ENCODE results near the gene CHST15.

The CHST15 gene

GRCh38 chr10:124008681-124009080 lies 84.7 kb downstream of the CHST15 start:
- DNase-seq, result no peak

DNA sequence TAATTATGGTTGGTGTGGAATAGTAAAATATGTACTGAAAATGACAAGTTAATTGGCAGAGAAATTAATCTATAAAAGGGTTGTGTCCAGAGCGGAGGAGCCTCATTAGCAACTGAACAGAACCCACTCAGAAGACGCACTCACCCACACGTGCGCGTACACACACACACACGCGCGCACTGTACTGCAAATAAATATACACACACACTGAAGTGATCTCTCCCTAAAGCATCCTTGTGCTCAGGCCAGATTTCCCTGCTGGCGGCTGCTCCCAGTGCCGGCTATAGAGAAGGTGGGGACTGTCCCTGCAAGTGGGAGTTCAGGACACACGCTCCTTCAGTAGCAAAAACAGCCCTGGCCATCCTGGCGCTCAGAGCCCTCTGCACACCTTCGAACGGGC lies 85.2 kb downstream of the CHST15 start:
- no peak for DNase-seq

- no peak for DNase-seq
These were observed 85.6 kb downstream of the CHST15 start for GRCh38 chr10:124007773-124008145.

DNA sequence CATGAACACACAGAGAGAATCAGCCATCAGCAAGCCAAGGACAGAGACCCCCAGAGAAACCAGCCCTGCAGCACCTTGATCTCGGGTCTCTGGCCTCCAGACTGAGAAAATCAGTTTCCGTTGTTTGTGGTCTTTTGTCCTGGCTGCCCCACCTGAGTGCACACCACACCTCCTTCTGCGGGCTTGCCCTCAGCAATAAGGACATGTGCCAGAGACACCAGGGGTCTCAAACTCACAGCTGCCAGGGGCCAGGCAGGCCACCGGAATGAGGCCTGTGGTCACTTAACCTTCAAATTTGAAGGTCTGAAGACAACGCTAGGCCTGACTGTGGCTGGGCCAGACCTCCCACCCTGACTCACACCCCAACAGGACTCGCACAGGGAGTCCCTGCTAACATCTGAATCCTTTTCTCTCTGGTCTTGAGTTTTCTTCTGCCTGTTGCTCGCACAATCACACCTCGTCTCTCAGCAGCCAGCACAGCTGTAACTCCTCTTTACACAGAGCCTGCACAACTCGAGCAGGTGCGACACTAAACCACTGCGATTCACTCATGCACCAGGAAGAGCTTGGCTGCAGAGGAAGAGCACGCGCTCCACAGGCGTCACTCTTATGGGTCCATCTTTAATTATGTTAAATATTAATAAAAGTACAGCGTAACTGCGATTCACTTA lies 86.2 kb downstream of the CHST15 start:
- DNase-seq, result no peak

- DNase-seq, result no peak
These were observed 86.9 kb downstream of the CHST15 start for GRCh38 chr10:124006526-124006925.

GRCh38 chr10:124005991-124006392 lies 87.4 kb downstream of the CHST15 start:
- no peak for DNase-seq

GRCh38 chr10:124005091-124005490 lies 88.3 kb downstream of the CHST15 start:
- DNase-seq, result no peak

DNA sequence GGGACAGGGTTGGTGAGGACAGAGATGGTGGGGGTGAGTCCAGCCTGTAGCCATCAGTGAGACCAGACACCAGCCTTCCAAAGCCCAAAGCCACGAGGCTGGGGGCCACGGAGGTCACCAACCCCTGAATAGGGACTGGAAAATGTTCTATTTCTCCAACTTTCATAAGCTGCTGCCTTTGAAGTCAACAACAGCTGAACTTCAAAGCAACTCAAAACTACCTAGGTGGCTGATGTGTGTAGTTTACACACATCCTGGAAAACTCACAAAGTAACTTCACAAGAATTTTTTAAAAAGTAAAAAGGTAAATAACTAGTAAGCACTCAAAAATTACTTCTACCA lies 88.8 kb downstream of the CHST15 start:
- DNase-seq, result no peak

DNA sequence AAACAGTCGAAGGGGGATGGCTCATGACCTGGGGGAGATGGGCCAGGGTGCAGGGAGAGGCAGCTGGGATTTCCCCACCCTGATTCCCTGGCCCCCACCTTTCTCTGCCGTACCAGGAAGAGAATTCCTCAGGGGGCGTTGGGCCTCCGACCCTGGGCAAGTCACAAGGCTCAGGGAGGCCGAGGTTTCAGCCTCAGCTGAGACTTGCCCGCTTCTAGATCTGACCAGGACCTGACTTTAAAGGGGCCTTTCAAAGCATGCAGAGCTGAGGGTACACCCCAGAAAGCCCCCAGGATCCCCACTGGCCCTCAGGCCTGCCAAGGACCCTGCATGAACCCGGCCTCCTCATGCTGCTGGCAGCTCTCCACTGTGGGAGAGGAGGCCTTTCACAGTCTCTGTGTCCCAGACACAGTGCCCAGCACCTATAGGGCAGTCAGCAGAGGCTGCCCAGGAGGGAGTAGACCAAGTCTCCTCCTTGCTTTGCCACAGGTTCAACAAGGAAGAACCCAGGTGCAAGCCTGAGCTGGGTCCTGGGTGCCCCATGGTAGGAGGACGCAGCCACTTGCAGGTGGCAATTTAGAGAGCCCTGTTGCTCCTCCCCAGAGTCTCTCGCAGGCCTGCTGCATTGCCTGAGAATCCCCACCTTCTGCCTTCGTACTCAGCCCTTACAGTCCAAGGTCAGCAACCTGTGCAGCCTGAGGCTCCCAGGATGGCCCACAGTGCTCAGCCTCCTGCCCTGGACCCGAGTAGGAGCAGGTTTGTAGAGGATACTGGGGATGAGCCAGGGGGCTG lies 89.3 kb downstream of the CHST15 start:
- DNase-seq, result no peak

GRCh38 chr10:124003481-124003870 lies 89.9 kb downstream of the CHST15 start:
- no peak for DNase-seq

GRCh38 chr10:124003070-124003419 lies 90.4 kb downstream of the CHST15 start:
- DNase-seq, result no peak

GRCh38 chr10:124002391-124003069 lies 90.9 kb downstream of the CHST15 start:
- no peak for DNase-seq

GRCh38 chr10:124001391-124002148 lies 91.8 kb downstream of the CHST15 start:
- no peak for DNase-seq

DNA sequence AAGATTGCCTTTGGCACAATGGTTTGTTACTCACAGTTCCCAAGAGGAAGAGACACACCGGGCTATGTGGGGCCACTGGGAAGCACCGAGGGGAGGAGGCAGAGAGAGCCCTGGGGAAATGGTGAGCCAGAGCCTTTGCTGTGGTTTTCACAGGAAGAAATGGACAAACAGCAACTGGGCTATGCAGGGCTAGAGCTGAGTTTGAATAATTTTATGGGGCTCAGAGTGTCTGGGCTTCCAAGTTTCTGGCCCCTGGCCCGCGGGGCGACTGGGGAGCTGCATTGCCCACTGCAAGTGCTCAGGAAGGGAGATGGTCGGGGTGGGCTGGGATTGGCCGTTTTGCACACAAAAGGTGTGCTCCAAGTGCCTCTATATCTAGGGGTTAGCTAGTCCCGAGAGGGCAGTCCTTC lies 92.6 kb downstream of the CHST15 start:
- DNase-seq, result no peak

- DNase-seq, result no peak
These were observed 93.3 kb downstream of the CHST15 start for GRCh38 chr10:123999956-124000615.

GRCh38 chr10:123999261-123999660 lies 94.1 kb downstream of the CHST15 start:
- no peak for DNase-seq

DNA sequence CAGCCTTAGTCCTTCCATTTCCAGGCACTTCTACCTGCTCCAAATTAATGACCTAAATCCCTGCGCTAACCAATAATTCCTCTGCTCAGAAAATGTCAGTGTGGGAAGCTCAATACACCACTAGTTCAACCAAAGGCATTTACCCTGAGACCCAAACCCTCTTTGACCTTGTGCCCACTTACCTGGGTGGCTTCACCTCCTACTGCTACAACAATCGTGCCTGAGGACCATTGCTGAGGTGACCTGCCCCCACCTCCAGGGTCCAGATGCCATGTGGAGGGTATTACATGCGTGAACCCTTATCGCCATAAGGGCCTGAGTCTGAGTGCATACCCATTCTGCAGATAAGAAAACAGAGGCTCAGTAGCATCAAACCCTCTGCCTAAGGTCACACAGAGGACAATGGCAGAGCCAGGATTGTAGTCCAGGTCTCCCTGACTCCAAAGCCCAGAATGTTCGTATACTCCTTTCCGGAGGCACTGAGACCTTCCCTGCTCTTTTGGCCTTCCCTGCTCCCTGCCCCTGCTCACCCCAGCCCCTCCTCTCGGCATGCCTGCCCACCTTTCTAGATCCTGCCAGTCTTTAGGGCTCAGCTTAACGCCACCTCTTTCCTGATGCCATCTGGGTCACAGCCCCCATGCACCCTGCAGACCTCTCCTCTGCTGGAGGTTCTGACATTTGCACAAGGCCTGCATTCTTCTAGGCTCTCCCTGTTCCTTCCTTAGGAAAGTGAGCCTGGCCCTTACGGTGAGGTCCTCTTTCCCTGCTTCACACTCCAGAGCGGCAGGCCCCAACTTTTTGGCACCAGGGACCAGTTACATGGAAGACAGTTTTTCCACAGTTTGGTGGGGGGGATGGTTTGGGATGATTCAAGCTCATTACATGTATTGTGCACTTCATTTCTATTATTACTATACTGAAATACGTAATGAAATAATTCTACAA lies 94.9 kb downstream of the CHST15 start:
- DNase-seq, result no peak

- DNase-seq, result no peak
These were observed 95.8 kb downstream of the CHST15 start for GRCh38 chr10:123997486-123998196.

DNA sequence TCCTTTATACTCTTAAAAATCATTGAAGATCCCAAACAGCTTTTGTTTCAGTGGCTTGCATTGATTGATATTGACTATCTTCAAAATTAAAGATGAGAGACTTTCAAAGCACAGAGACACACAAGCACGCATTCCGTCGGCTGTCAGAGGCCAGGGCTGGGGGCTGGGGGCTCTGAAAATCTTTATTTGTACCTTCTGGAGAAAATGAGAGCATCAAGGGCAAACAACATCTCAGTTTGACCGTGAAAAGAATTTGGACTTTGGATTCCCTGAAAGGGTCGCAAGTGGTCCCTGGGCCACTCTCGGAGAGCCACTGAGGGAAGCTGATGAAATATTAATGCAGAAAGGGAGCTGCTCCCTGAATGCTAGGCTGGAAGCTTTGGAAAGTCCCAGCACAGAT lies 96.4 kb downstream of the CHST15 start:
- no peak for DNase-seq

- no peak for DNase-seq
These were observed 97.1 kb downstream of the CHST15 start for GRCh38 chr10:123996302-123996701.

Data from activated gamma-delta T cell treated with Interleukin-2 at 50 U/mL for 16 hours (primary cell).